GM19099 (cell line): ENCODE results near the gene KRT3.

Source experiments
- POLR2A ChIP-seq: IDR thresholded peaks from 3 replicates; pipeline ENCODE4 v1.6.1; 2011; ENCODE audit warnings: low read depth; ENCODE audit not compliant: insufficient read length; ENCODE audit errors: extremely low read depth

The KRT3 gene

DNA sequence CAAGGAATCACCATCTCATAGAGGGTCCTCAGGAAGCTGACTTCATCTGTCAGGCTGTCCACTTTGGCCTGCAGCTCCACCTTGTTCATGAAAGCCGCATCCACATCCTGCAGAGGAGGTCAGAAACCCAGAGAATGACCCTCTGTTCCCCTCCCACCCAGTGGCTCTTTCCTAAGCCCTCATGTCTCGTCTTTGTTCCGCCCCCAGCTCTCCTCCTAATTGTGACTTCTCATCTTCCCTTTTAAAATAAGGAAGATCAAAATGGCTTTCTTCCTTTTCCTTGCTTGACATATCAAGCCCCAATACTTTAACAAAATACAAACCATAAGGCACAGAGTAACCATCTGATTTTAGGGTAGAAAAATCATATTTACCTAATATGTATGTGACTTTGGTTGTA lies 23.1 kb downstream of the KRT3 start:
- TF ChIP-seq POLR2A, result no peak

DNA sequence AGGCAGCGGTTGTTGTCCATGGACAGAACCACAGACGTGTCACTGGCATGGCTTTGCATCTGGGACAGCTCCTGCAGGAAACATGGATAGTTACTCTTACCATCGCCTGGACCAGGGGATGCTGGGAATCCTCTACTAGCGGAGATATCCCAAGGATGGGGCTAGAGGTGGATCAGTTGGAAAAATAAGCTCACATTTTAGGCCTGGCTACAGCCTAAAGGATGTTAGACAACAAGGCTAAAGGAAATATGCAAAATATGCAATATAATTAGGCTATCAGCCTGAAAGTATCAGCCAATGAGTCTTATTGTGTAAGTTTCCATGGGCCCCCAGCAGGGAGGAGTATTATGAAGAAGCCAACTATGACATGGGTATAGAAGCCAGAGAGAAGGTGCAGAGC lies 23.7 kb downstream of the KRT3 start:
- TF ChIP-seq POLR2A, result no peak

DNA sequence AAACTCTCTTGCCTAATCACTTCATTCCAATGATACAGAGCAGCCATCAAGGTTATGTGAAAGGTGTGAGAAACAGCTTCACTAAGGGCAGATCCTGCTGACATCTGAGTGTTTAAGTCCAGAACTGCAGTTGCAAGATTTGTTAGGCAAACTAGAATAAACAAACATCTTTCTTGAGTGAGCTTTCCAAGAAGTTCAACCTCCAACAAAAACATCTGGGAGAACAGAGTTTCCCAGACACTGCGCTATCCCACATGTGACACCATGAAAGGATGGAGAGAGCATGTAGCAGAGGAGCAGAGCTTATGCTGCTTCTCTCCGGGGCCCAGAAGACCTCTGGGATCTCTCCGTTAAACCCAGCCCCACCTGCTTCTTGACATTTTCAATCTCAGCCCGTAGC lies 24.4 kb downstream of the KRT3 start:
- no peak for TF ChIP-seq POLR2A

DNA sequence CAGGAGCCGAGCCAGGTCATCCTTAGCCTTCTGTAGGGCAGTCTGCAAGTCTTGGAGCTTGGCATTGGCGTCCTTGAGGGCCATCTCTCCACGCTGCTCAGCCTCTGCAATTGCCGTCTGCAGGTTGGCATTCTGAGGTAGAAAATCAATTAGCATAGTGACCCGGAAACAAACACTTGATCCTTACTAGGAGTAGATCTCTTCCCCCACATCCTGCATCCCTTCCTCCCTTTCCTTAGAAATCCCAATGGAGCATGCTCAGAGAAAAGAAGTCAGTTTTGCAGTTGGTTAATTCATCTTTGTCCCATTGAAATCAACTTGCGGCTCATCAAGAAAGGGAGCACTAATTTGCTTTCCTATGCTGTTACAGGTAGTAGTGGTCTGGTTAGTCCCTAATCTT lies 24.8 kb downstream of the KRT3 start:
- TF ChIP-seq POLR2A, result no peak

DNA sequence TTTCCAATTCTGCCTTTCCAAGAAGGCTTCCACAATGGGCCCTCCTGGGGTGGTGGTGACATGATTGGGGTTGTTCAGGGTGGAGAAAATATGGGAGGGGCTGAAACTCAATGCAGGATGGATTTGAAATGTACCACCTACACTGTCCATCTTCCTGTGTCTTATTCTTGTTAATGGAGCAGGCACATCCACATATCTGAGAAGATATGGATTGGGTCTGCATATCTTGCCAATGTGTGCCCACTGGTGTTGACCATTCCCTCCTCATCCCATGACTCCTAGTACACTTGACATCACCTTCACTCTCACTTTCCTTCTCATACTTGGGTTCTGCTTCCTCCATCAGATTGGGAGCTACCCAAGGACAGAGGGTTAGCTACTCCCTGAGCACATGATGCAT lies 26.0 kb downstream of the KRT3 start:
- TF ChIP-seq POLR2A, result no peak

DNA sequence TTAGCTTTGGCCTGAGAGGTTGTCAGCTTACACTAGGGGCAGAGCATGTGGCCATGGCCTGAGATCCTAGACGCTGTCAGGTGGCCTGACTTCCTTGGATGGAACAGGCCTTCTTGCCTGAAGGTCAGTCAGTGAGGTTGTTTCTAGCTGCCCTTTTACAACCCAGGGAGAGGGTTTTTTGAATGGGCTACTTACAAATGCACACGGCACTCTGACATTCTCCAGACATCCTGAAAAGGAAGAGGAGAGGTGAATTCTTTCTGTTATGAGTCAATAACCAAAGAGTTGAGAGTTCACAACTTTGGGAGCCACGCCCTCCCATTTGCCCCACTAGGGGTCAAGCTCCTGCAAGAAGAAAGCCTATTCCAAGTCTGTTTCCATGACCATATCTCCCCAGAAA lies 26.6 kb downstream of the KRT3 start:
- no peak for TF ChIP-seq POLR2A

DNA sequence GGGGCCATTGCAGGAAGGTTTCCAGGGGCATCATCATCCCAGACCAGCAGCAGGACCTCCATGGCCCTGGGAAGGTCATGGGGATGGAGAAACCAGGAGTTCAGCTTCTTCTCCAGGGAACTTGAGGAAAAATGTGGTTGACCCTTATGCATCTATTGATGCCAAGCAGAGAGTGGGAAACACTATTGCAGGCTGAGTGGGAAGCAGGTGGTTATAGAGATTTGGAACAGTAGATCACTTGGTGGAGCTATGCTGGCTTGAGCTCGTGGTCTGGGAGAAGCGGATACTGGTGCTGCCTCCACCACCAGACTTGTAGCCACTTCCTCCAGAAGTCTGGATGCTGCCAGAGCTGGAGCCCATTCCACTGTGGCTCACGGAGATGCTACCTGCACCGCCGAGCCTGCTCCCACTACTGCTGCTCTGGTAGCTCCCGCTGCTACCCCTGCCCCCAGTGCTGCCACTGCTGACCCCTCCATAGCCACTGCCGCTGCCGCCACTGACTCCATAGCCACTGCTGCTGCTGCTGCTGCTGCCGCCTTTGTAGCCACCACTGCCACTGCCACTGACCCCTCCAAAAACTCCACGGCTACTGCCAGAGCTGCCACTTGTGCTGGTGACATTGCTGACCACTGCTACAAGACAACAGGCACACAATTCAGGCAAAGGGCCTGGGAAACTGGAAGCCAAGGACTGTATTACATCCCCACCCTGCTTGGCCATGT lies 27.3 kb downstream of the KRT3 start:
- no peak for TF ChIP-seq POLR2A

DNA sequence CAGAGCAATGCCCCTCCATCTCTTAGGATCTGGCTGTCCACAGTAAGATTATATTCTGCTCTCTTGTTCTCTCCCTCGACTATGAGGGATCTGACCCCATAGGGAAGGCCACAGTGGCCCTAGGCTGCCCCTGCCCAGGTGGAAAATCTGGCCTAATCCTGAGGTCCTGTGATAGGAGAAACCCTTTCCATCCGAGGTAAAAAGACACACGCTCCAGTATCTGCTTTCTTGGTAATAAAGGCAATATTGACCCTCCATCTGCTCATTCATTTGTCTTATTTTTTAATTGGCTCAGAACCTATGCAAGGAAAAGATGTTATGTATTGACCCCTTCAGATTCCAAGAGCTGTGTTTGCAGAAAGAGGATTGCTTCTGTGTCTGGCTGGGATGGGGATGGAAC lies 28.5 kb downstream of the KRT3 start:
- TF ChIP-seq POLR2A, result no peak

DNA sequence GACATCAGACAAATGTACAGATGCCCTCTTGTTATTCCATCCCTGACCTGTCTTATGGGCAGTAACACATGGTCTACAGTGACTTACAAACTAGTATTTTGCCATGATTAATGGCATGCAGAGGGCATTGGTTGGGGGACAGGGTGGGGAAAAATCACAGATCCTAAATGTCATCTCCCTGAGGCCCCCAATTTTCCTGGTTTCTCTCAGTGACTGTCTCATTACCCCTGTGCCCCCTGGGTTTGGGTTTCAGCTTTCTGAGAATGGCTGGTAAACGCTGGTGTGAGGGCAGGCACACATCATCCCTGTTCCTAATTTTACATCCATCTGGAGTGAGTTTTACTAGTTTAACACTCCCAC lies 28.9 kb downstream of the KRT3 start:
- no peak for TF ChIP-seq POLR2A

DNA sequence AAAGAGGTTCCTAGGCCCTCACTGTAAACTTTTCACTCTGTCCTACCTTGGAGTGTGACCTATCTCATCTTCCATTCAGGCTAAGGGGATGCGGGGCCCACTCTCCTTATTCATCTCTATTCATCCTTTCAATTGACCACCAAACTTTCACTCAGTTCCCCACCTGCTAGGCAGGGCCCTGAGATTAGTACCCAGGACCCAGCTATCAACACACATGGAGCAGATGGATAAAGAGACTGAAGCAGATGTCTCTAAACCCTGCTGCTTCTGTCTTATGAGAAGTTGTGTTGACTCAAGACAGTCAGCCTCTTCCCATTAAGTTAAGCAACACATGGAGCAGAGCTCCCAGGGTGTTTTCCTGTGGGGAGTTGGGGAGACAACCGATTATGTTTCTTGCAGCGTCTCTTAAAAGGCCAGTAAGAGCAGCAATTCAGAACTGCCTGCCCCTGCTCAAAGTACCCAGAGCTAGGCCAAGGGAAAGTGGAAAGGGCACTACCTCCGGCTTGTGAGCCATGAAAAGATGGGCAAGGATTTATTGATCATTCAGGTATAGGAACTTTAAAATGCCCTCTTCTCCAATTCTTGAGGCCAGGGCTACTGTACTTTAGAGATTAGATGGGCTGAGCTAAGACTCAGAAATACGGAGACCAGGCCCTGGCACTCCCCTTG lies 29.4 kb downstream of the KRT3 start:
- no peak for TF ChIP-seq POLR2A

DNA sequence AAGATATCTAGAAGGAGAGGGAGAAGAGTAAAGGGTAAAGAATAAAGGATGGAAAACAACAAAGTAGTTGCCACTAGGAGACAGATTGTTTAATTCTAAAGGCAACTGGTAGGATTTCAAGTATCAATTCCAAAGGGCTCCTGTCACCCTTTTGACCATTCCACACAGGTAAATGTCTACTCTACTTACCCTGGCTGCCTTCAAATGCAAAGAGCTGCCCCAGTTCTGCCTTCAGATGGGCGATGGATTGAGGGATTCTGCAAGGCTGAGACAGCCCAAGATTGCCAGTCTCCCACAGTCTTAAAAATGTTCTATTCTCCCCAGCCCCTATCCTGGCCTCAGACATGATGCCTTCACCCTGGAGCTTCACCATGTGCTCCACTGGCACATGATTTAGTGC lies 30.2 kb downstream of the KRT3 start:
- TF ChIP-seq POLR2A, result no peak

DNA sequence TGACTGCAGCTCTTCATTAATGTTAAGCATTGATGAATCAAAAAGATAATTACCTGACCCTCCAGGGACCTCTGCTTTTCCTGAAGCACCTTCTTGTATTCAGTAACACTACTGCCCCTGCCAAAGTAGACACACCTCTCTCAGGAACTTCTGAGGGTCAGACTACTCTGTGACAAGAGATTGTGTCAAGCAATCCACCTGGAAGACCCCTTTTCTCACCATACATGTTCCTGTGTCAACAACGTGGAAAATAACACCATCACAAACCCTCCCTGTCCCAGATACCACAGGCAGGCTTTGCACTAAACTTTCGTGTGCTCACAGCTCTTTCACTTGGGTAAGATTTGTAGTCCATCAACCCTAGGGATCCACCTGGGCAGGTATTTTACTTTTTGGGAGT lies 31.9 kb downstream of the KRT3 start:
- TF ChIP-seq POLR2A, result no peak

DNA sequence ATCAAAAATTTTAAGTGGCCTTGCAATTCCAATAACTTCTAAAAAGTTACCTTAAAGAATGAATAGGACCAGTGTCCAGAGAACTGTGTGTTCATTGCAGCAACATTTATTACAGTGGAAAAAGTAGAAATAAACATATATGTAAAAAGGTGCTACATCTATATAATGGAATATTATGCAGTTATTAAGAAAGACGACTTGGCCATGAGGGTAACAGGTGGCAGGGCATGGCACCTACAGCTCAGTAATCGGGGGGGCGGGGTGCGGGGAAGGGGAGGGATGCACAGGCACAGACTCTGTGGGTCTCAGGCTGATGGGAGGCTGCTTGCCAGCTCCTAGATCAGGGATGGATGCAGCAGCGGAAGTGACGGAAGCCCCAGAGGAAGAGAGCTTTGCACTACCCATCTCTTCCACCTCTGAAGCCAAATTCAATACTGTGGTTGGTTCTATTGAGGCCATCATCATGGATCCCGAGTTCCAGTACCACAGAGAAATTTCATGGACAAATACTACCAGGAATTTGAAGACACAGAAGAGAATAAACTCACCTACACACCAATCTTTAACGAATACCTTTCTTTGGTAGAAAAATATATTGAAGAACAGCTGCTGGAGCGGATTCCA lies 32.8 kb downstream of the KRT3 start:
- TF ChIP-seq POLR2A, result no peak

DNA sequence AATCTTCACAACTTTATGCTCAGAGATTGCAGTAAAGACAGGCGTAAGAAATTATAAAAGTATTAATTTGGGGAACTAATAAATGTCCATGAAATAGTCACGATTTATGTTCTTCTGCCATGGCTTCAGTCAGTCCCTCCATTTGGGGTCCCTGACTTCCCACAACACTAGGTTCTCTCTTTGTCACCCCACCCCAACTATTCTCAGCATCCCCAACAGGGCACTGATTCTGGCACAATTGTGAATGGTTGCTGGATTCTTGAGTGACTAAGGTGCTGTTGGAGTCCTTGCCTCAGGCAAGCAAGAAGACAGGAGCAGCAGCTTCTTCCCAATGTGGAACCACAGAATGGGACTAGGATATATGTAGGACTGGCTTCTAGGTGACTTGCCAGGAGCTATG lies 34.1 kb downstream of the KRT3 start:
- TF ChIP-seq POLR2A, result no peak

DNA sequence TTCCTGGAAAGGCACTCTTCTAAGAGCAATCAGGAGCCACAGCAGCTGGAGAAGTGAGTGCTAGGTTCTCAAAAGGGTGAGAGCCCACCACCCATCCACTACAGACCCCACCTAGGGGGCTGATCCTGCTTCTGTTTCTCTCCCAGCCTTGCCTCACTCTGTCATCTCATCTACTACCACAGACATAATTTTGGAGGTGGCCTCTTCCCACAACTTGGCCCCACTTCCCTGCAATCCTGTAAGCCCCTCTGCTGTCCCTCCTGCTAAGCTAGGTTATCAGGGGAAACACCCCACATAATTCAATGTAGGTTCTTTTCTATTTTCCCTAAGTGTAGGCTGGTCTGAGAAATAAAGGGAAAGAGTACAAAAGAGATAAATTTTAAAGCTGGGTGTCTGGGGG lies 35.3 kb downstream of the KRT3 start:
- TF ChIP-seq POLR2A, result no peak

DNA sequence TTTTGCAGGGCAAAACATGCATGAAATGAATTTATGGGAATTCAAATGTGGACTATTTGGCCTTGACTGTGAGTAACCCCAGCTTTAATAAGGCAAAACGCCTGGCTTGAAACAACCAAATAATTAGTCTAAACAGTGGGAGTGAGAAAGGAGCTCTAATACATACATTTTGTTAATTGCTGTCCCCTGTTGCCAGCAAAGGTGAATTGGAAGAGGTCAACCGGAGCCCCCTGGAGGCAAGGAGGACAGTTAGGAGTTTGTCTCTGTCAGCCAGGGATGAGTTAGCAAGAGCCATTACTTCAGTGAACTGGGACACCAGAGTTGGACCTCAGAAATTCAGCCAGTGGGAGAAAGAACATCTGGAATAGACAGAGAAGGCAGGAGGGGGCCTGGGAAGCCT lies 36.2 kb downstream of the KRT3 start:
- no peak for TF ChIP-seq POLR2A
